IPS-18a (cell line): ENCODE results near the gene FHIT.
"Not testable (repeated sequence)": the region's sequence is repeated elsewhere in the genome, so short reads cannot be mapped to it uniquely, and the experiment has no call there.

Experiments
- H3K27ac ChIP-seq: one replicate; pipeline ENCODE4 v1.5.1; 2013; ENCODE audit warnings: low read length
- H3K27me3 ChIP-seq: one replicate; pipeline ENCODE4 v1.6.1; 2013; ENCODE audit warnings: mild to moderate bottlenecking, low read length; ENCODE audit not compliant: control insufficient read depth, insufficient read depth
- H3K36me3 ChIP-seq: one replicate; pipeline ENCODE4 v1.6.1; 2013; ENCODE audit warnings: low read depth, low read length; ENCODE audit not compliant: control insufficient read depth
- H3K4me1 ChIP-seq: one replicate; pipeline ENCODE4 v1.6.1; 2013; ENCODE audit warnings: low read depth, low read length; ENCODE audit not compliant: control insufficient read depth
- H3K4me3 ChIP-seq: one replicate; pipeline ENCODE4 v1.5.1; 2013; ENCODE audit warnings: low read length
- H3K9ac ChIP-seq: one replicate; pipeline ENCODE4 v1.6.1; 2013; ENCODE audit warnings: mild to moderate bottlenecking, low read length, moderate library complexity
- H3K9me3 ChIP-seq: one replicate; pipeline ENCODE4 v1.6.1; 2013; ENCODE audit warnings: low read depth, low read length; ENCODE audit not compliant: control insufficient read depth

Gene FHIT

DNA sequence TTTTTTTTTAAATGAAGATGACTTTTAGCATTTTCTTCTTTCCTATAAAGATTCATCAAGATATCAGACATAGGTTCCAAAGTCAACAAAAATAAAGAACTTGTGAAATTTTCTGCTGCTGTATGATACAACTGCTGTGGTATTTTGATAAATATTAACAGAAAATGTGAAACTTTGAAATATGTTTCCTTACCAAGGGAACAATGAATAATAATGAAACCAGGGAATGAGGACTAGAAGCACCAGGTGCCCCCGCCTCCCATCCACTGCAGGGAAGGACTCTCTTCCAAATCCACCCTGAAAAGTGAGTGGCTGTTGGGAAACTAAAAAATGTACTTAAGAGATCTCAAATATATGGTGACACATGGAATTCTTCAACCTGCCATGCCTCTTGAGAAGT is 198.4 kb downstream of the FHIT start:
- Histone ChIP-seq H3K27ac (no peak overlapping the region), H3K36me3 (no peaks in the 10 kb centered on the region), H3K4me3 (no peak overlapping the region), H3K4me1 (no peaks in the 10 kb centered on the region), H3K27me3 (no peaks in the 10 kb centered on the region), H3K9me3 (no peaks in the 10 kb centered on the region), H3K9ac (no peak overlapping the region)

DNA sequence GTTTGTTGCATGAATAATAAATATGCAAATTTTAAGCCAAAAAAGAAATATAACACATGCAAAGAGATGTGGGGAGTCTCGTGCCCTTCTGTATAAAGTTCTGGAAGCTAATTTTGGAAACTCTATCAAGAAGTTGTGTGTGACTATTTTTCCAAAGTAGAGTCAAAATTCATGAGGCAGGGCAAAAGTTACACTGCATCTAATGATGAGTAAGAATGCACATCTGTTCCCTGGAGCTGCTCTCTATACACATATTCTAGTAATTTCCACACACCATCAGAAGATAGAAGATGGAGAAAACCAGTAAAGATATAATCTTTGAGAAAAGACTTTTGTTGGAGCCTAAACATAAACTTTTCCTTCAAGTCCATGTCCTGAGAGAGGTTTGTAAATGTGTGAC is 199.6 kb downstream of the FHIT start:
- Histone ChIP-seq H3K4me3 (no peak overlapping the region), H3K27ac (no peak overlapping the region), H3K4me1 (no peaks in the 10 kb centered on the region), H3K27me3 (no peaks in the 10 kb centered on the region), H3K9me3 (no peaks in the 10 kb centered on the region), H3K9ac (no peak overlapping the region), H3K36me3 (no peaks in the 10 kb centered on the region)

GRCh38 chr3:61045169-61045568 is 206.1 kb downstream of the FHIT start:
- not testable (repeated sequence) for H3K4me1 ChIP-seq, H3K36me3 ChIP-seq, H3K9me3 ChIP-seq, H3K9ac ChIP-seq, H3K4me3 ChIP-seq, H3K27ac ChIP-seq, H3K27me3 ChIP-seq

DNA sequence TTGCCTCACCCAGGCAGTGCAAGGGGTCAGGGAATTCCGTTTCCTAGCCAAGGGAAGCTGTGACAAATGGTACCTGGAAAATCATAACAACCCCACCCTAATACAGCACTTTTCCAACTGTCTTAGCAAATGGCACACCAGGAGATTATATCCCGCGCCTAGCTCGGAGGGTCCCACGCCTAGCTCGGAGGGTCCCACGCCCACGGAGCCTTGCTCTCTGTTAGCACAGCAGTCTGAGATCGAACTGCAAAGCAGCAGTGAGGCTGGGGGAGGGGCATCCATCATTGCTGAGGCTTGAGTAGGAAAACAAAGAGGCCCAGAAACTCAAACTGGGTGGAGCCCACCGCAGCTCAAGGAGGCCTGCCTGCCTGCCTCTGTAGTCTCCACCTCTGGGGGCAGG is 208.1 kb downstream of the FHIT start:
- Histone ChIP-seq H3K36me3 (no peaks in the 10 kb centered on the region), H3K9ac (no peak overlapping the region), H3K9me3 (peaks cover 7% of the 10 kb centered on the region), H3K4me1 (no peaks in the 10 kb centered on the region), H3K27me3 (no peaks in the 10 kb centered on the region), H3K4me3 (no peak overlapping the region), H3K27ac (no peak overlapping the region)

- Histone ChIP-seq H3K27me3 (no peaks in the 10 kb centered on the region), H3K27ac (no peak overlapping the region), H3K9me3 (peaks cover 7% of the 10 kb centered on the region), H3K36me3 (no peaks in the 10 kb centered on the region), H3K4me3 (no peak overlapping the region), H3K9ac (no peak overlapping the region), H3K4me1 (no peaks in the 10 kb centered on the region)
These were observed 210.6 kb downstream of the FHIT start for GRCh38 chr3:61040618-61041017.

- H3K36me3 ChIP-seq = no peaks in the 10 kb centered on the region
- no peaks in the 10 kb centered on the region for H3K9me3 ChIP-seq
- no peak overlapping the region for H3K9ac ChIP-seq
- no peaks in the 10 kb centered on the region for H3K27me3 ChIP-seq
- H3K27ac ChIP-seq = no peak overlapping the region
- H3K4me1 ChIP-seq = no peaks in the 10 kb centered on the region
- no peak overlapping the region for H3K4me3 ChIP-seq
These were observed 215.7 kb downstream of the FHIT start for GRCh38 chr3:61035573-61035972.

- H3K9ac ChIP-seq = no peak overlapping the region
- no peaks in the 10 kb centered on the region for H3K4me1 ChIP-seq
- H3K36me3 ChIP-seq = no peaks in the 10 kb centered on the region
- H3K27ac ChIP-seq = no peak overlapping the region
- H3K4me3 ChIP-seq = no peak overlapping the region
- H3K9me3 ChIP-seq = no peaks in the 10 kb centered on the region
- H3K27me3 ChIP-seq = no peaks in the 10 kb centered on the region
These were observed 218.3 kb downstream of the FHIT start for GRCh38 chr3:61032991-61033390.

DNA sequence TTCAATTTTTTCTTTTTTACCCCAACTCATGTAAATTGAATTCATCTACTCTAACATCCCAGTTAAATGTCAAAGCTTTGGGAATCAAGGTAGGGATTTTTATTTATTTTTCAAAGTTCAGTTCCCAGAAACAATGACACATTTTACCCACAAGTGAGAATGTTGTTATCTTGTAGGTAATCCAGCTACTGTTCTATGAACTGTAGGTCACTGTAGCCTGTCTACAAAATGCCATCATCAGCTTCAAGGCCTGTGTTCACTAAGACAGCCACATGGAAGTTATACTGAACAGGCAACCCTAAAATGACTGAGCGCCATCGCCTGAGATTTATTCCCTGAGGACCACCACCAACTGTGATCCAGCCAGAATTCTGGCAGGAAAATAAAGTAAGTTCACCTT is 219.7 kb downstream of the FHIT start:
- Histone ChIP-seq H3K36me3 (no peaks in the 10 kb centered on the region), H3K27ac (no peak overlapping the region), H3K9me3 (no peaks in the 10 kb centered on the region), H3K4me1 (no peaks in the 10 kb centered on the region), H3K27me3 (no peaks in the 10 kb centered on the region), H3K9ac (no peak overlapping the region), H3K4me3 (no peak overlapping the region)

DNA sequence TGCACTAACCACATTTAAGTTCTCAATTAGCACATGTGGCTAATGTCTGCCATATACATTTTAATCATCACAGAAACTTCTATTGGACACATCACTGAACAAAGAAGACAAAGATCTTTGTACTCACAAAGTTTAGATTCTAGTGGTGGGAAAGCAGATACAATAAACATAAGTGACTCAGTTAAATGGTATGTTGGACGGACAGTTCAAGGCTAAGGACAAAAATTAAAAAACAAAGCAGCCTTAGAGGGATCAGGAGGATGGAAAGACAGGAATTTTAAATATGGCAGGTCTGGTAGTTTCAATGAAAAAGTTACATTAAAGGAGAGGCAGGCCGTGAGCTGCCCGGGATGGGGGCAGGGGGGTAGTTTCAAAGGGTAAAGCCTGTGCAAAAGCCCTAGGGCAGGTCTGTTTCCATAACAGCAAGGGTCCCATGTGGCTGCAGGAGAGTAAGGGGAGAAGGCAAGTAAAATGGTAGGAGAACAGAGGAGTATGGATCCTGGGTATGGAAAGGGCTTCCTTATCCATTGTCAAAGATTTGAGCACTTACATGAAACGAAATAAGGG is 220.7 kb downstream of the FHIT start:
- H3K4me1 ChIP-seq = no peaks in the 10 kb centered on the region
- no peaks in the 10 kb centered on the region for H3K27me3 ChIP-seq
- H3K9me3 ChIP-seq = no peaks in the 10 kb centered on the region
- H3K36me3 ChIP-seq = no peaks in the 10 kb centered on the region
- no peak overlapping the region for H3K9ac ChIP-seq
- no peak overlapping the region for H3K4me3 ChIP-seq
- no peak overlapping the region for H3K27ac ChIP-seq

- no peaks in the 10 kb centered on the region for H3K36me3 ChIP-seq
- H3K27ac ChIP-seq = no peak overlapping the region
- H3K9ac ChIP-seq = no peak overlapping the region
- H3K4me3 ChIP-seq = no peak overlapping the region
- no peaks in the 10 kb centered on the region for H3K9me3 ChIP-seq
- no peaks in the 10 kb centered on the region for H3K4me1 ChIP-seq
- no peaks in the 10 kb centered on the region for H3K27me3 ChIP-seq
These were observed 222.1 kb downstream of the FHIT start for GRCh38 chr3:61029194-61029593.

DNA sequence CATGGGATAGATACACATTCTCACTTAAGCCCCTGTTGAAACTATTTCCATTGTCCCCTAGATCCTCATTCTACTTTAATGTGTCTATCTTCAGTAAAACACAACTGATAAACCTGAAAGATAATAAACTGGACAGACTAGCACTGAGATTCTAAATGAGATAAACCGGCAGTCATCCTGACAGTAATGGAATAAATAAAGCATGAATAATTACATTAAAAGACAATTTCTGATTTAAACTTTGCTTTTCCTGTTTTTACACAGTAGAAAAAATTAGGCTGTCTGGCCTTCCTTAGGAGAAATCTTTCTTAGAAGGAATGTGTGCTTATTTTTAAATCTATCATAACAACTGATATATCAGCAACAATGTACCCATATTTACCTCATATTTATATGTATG is 232.4 kb downstream of the FHIT start:
- no peaks in the 10 kb centered on the region for H3K36me3 ChIP-seq
- no peak overlapping the region for H3K9ac ChIP-seq
- peaks cover 5% of the 10 kb centered on the region for H3K9me3 ChIP-seq
- H3K27me3 ChIP-seq = no peaks in the 10 kb centered on the region
- no peak overlapping the region for H3K4me3 ChIP-seq
- H3K27ac ChIP-seq = no peak overlapping the region
- no peaks in the 10 kb centered on the region for H3K4me1 ChIP-seq

GRCh38 chr3:61017028-61017427 is 234.2 kb downstream of the FHIT start:
- H3K4me1 ChIP-seq, H3K36me3 ChIP-seq, H3K27me3 ChIP-seq, H3K4me3 ChIP-seq, H3K9me3 ChIP-seq, H3K9ac ChIP-seq, H3K27ac ChIP-seq: not testable (repeated sequence)
